Measurements from ENCODE around the gene BTNL3.

DNA sequence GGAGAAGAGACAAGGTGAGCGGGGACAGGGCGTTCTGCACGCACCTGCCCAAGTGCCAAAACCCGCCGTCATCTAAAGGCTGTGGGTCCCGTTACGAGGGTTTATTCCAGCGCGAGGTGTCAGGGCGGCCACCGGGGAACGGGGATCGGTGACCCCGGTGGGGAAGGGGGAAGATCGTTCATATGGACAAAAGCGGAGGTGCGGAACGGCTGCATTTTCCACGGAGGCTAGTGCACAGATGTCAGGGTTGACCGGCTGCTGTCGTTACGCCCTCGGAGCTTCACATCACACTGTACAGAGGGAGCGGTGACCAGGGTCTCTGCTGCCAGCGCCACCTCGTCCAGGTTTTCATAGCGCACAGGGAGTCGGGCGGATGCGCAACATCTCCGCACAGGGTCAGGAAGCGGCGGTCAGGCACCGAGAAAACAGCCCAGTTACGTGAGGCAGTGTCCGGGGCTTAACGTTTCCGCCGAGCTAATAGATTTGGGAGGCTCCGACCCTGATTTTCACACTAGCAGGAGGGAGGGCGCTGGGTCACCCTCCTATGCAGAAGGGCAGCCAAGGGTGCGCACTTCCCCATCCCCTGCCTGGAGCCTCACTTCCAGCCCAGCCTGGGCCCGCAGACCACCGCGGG is 65.0 kb downstream of the BTNL3 start:
- no peak for TF ChIP-seq CTCF (conservative IDR thresholded peaks at IDR 0.05)
- no peak for TF ChIP-seq EZH2 (IDR thresholded peaks at IDR 0.05; ENCODE audit: low read depth)
